Measurements from ENCODE around the gene RAB33B. TPM values are rescaled to one million over a fixed set of nuclear protein-coding genes. Genes with fewer than 3 reads are reported as not detected.

Gene RAB33B
- total and polyA plus RNA-seq, 9 of the 15 experiments (the other 6 are each of a cell fraction or from before 2014, with no cell fraction given) = 1.7 to 3.7 (median 3.0) TPM

DNA sequence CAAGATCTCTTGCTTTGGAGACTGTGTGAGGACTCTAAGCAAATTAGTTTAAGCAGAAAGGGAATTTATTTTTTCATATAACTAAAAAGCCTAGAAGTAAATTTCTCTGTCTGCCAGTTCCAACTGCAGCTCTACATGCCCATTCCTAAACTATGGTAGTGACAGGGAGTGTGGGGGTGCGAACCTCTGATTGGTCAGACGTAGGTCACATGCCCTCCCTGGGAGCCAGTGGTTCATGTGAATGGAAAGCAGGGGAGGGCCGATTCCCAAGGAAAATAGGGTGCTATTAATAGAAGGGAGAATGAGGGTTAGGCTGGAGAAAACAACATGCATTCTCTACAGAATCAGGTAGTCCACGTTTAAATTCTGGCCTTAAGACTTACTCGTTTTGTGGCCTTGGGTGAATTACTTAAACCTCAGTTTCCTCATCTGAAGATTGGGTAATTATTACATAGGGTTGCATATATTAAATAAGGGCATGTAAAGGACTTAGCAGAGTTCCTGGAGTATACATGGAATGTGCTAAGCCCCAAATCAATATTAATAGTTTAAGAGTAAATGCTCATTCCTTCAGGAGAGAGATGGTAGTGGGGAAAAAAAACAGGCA is 7.2 kb downstream of the RAB33B start:
- no peaks in the 10 kb centered on the region for H3K36me3 ChIP-seq (ENCODE audit: control insufficient read depth, insufficient read depth, low read length)
- TF ChIP-seq ZSCAN29 (IDR thresholded peaks at IDR 0.05) = no peak
- TF ChIP-seq, protein P1, sequence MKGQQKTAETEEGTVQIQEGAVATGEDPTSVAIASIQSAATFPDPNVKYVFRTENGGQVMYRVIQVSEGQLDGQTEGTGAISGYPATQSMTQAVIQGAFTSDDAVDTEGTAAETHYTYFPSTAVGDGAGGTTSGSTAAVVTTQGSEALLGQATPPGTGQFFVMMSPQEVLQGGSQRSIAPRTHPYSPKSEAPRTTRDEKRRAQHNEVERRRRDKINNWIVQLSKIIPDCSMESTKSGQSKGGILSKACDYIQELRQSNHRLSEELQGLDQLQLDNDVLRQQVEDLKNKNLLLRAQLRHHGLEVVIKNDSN (CRISPR knock-in tag; IDR thresholded peaks at IDR 0.05) = peak; percentile 89
- peak; percentile 62 for TF ChIP-seq RBM25 (IDR thresholded peaks at IDR 0.05; ENCODE audit: low read depth, low read length, severe bottlenecking)
- peak; percentile 70; the same call in 1 of the 2 replicates for TF ChIP-seq RAD51 (IDR thresholded peaks at IDR 0.05; ENCODE audit: borderline replicate concordance, low read depth)
- TF ChIP-seq, protein P2, sequence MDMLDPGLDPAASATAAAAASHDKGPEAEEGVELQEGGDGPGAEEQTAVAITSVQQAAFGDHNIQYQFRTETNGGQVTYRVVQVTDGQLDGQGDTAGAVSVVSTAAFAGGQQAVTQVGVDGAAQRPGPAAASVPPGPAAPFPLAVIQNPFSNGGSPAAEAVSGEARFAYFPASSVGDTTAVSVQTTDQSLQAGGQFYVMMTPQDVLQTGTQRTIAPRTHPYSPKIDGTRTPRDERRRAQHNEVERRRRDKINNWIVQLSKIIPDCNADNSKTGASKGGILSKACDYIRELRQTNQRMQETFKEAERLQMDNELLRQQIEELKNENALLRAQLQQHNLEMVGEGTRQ (CRISPR knock-in tag; IDR thresholded peaks at IDR 0.05) = peak; percentile 89
- no peak for TF ChIP-seq ZBTB49 (CRISPR knock-in tag; IDR thresholded peaks at IDR 0.05; ENCODE audit: borderline replicate concordance)
- no peak for TF ChIP-seq BCL6 (CRISPR knock-in tag; IDR thresholded peaks at IDR 0.05)
- TF ChIP-seq LCOR (CRISPR knock-in tag; IDR thresholded peaks at IDR 0.05) = no peak
- no peaks in the 10 kb centered on the region for H4K20me1 ChIP-seq (replicated peaks; ENCODE audit: control insufficient read depth, insufficient read depth, low read length)
- DNase-seq (ENCODE audit: extremely low read depth in 1 of 4, low spot score in 3 of 4) (peak in 3 of 4 experiments; percentile 36 to 66 (median 39)), FAIRE-seq (no peak), ATAC-seq (peak; percentile 79)
- intact Hi-C loops (cut with micrococcal nuclease) (no loop called here), in situ Hi-C loops (cut with MboI) (no loop called here)
- no peak overlapping the region for H3K4me2 ChIP-seq (ENCODE audit: insufficient read depth, low read length)
- H3K27me3 ChIP-seq (ENCODE audit: control insufficient read depth in 2 of 2, insufficient read depth in 2 of 2, low read length in 2 of 2) = no peaks in the 10 kb centered on the region
- 38% methylated on average over 5 of the region's 5 CpGs for WGBS (ENCODE audit: insufficient coverage, low coverage, missing lambda C conversion rate)
- peaks cover 3 to 5% of the 10 kb centered on the region in 2 experiments; a peak in 2 of 5 replicates for H3K4me1 ChIP-seq (replicated peaks in 1 of 2; ENCODE audit: control insufficient read depth in 2 of 2, insufficient read depth in 2 of 2, low read length in 2 of 2)
- no peak overlapping the region for H3K9ac ChIP-seq (ENCODE audit: insufficient read depth in 1 of 2, low read depth in 2 of 2, low read length in 2 of 2)
- H3K4me3 ChIP-seq = no peak overlapping the region
- no TSS peak for BruUV-seq (replicated peaks)
- H2AFZ ChIP-seq (ENCODE audit: low read depth, low read length) = no peak overlapping the region; the same call in 1 of the 2 replicates
- no peaks in the 10 kb centered on the region for H3K9me1 ChIP-seq (ENCODE audit: control insufficient read depth, insufficient read depth, low read length)
- POLR2A ChIA-PET = interaction anchor here (0.7 kb wide), 1 partner anchor 8 kb away, joined by 3 read pairs; no protein-coding TSS in a partner anchor
- CTCF ChIA-PET (ENCODE audit: low intra/inter-chr PET ratio) = no interaction called here
- no peak overlapping the region for H3K27ac ChIP-seq (ENCODE audit: extremely low read depth, low read depth, low read length)
- H3K79me2 ChIP-seq (ENCODE audit: control insufficient read depth, insufficient read depth, low read length) = peaks cover 6% of the 10 kb centered on the region; the same call in 2 of the 3 replicates
- no peaks in the 10 kb centered on the region for H3K9me3 ChIP-seq (replicated peaks; ENCODE audit: control insufficient read depth, insufficient read depth, low read depth, low read length)

Measured in K562 (cell line).